Mesodermal cell (in vitro differentiated cells): ENCODE data around the gene ITGAX.
"Not testable (repeated sequence)": the region's sequence is repeated elsewhere in the genome, so short reads cannot be mapped to it uniquely, and the experiment has no call there.

ENCODE experiments used
- H3K27ac ChIP-seq: 2 replicates; pipeline ENCODE4 v1.7.0; 2013; ENCODE audit warnings: mild to moderate bottlenecking, low read depth, low read length, moderate library complexity; ENCODE audit not compliant: severe bottlenecking
- H3K36me3 ChIP-seq: 2 replicates; pipeline ENCODE4 v1.7.1; 2013; ENCODE audit warnings: mild to moderate bottlenecking, low read length, moderate library complexity; ENCODE audit not compliant: control insufficient read depth, insufficient read depth
- H3K4me1 ChIP-seq: one replicate; pipeline ENCODE4 v1.7.1; 2013; ENCODE audit warnings: mild to moderate bottlenecking, low read length; ENCODE audit not compliant: insufficient read depth, control insufficient read depth, poor library complexity, severe bottlenecking
- H3K4me3 ChIP-seq: 2 replicates; pipeline ENCODE4 v1.7.0; 2013; ENCODE audit warnings: low read length, control low read depth, mild to moderate bottlenecking; ENCODE audit not compliant: insufficient read depth, poor library complexity, severe bottlenecking; ENCODE audit errors: extremely low read depth
- H3K9me3 ChIP-seq: 2 replicates; pipeline ENCODE4 v1.7.1; 2013; ENCODE audit warnings: mild to moderate bottlenecking, low read length, moderate library complexity; ENCODE audit not compliant: control insufficient read depth
- WGBS, 2 experiments: methylation state at CpG; one replicate each; pipeline ENCODE4 v1.1.5; 2013; ENCODE audit warnings: missing lambda C conversion rate in 2 of 2; ENCODE audit not compliant: insufficient coverage in 2 of 2; 5-methylcytosine and 5-hydroxymethylcytosine counted together

Gene ITGAX

DNA sequence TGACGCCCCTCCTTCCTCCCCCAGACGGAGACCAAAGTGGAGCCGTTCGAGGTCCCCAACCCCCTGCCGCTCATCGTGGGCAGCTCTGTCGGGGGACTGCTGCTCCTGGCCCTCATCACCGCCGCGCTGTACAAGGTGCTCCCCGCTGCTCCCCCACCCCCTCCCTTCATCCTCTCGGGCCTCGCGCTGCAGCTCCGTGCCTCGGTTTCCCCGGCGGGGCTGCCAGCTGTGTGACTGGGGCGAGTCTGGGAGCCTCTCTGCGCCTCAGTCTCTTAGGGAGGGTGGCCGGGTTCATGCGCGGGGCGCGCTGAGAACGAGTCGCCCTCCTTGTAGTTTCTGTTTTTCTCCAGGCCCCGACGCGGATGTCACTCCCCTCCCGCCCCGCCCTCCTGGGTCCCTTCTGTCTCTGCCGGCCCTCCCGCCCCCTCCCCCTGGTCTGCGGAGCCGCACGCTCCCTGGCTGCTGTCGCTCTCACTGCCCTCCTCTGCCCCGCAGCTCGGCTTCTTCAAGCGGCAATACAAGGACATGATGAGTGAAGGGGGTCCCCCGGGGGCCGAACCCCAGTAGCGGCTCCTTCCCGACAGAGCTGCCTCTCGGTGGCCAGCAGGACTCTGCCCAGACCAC is 23.7 kb upstream of the ITGAX start:
- no peaks in the 10 kb centered on the region for H3K9me3 ChIP-seq
- H3K27ac ChIP-seq: no peak overlapping the region
- 61 to 71% methylated on average over 22 to 30 of the region's 46 CpGs for WGBS, 2 experiments
- no peak overlapping the region for H3K4me3 ChIP-seq
- no peaks in the 10 kb centered on the region for H3K36me3 ChIP-seq
- peaks cover 5% of the 10 kb centered on the region for H3K4me1 ChIP-seq

DNA sequence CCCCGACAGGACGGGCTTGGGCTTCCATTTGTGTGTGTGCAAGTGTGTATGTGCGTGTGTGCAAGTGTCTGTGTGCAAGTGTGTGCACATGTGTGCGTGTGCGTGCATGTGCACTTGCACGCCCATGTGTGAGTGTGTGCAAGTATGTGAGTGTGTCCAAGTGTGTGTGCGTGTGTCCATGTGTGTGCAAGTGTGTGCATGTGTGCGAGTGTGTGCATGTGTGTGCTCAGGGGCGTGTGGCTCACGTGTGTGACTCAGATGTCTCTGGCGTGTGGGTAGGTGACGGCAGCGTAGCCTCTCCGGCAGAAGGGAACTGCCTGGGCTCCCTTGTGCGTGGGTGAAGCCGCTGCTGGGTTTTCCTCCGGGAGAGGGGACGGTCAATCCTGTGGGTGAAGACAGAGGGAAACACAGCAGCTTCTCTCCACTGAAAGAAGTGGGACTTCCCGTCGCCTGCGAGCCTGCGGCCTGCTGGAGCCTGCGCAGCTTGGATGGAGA is 23.1 kb upstream of the ITGAX start:
- H3K4me1 ChIP-seq: peaks cover 5% of the 10 kb centered on the region
- no peaks in the 10 kb centered on the region for H3K36me3 ChIP-seq
- no peak overlapping the region for H3K27ac ChIP-seq
- 95 to 96% methylated on average over 22 to 23 of the region's 23 CpGs for WGBS, 2 experiments
- H3K9me3 ChIP-seq: no peaks in the 10 kb centered on the region
- no peak overlapping the region for H3K4me3 ChIP-seq

- peaks cover 5% of the 10 kb centered on the region for H3K4me1 ChIP-seq
- no CpG with 5 or more reads among the region's 4 CpGs for WGBS, 2 experiments
- no peaks in the 10 kb centered on the region for H3K36me3 ChIP-seq
Measured at GRCh38 chr16:31332544-31332943, 22.4 kb upstream of the ITGAX start.

GRCh38 chr16:31333686-31334649 is 21.0 kb upstream of the ITGAX start:
- no peak overlapping the region for H3K27ac ChIP-seq
- no peak overlapping the region for H3K4me3 ChIP-seq
- H3K36me3 ChIP-seq: no peaks in the 10 kb centered on the region
- H3K4me1 ChIP-seq: peaks cover 5% of the 10 kb centered on the region
- WGBS, 2 experiments: 29 to 79% methylated on average over 2 to 3 of the region's 5 CpGs
- H3K9me3 ChIP-seq: no peaks in the 10 kb centered on the region

More at GRCh38 chr16:31332544-31332943, 22.4 kb upstream of the ITGAX start:
- Histone ChIP-seq H3K27ac (no peak overlapping the region), H3K9me3 (no peaks in the 10 kb centered on the region), H3K4me3 (no peak overlapping the region)

DNA sequence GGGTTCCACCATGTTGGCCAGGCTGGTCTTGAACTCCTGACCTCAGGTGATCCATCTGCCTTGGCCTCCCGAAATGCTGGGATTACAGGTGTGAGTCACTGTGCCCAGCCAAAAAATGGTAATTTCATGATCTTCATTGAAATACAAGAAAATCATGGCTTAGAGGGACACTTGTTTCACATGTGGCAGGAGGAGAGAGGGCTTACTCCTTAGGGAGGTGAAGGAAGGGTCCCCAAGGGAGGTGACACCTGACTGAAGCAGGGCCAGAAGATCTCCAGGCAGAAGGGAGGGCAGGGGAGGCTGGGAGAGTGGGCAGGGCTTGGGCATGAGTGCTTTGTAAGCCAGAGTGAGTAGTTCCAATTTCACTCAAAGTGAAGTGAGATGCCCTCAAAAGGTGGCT is 20.0 kb upstream of the ITGAX start:
- H3K9me3 ChIP-seq: no peaks in the 10 kb centered on the region
- WGBS, 2 experiments: 88% methylated on average over 1 of the region's 1 CpG
- H3K4me3 ChIP-seq: no peak overlapping the region
- H3K27ac ChIP-seq: no peak overlapping the region
- H3K4me1 ChIP-seq: peaks cover 5% of the 10 kb centered on the region
- H3K36me3 ChIP-seq: no peaks in the 10 kb centered on the region

GRCh38 chr16:31335431-31335830 is 19.5 kb upstream of the ITGAX start:
- Histone ChIP-seq H3K27ac (no peak overlapping the region), H3K4me3 (no peak overlapping the region), H3K36me3 (no peaks in the 10 kb centered on the region), H3K4me1 (peaks cover 5% of the 10 kb centered on the region), H3K9me3 (no peaks in the 10 kb centered on the region)
- 85 to 97% methylated on average over 6 to 9 of the region's 9 CpGs for WGBS, 2 experiments

GRCh38 chr16:31338166-31338685 is 16.8 kb upstream of the ITGAX start:
- WGBS, 2 experiments: 89% methylated on average over 3 of the region's 4 CpGs; no CpG with 5 or more reads in 1 of the 2 experiments
- not testable (repeated sequence) for H3K36me3 ChIP-seq, H3K4me1 ChIP-seq, H3K9me3 ChIP-seq, H3K27ac ChIP-seq, H3K4me3 ChIP-seq

DNA sequence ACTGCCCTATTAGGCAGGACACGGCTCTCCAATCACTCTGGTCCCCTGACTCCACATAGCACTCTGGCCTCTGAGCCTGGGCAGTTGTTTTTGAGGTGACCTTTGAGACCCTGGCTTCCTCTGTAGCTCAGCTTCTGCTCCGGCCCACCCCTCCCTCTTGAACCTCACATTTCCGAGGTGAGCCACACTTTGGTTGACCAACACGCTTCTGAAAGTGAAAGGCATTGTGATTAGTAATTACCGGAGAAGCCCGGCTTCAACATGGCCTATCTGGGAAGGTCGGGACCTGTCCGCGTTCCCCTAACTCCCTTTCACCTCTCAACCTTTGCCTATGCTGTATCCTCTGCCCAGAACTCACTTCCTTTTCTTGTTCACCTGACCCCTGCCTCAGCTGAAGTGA is 10.3 kb upstream of the ITGAX start:
- Histone ChIP-seq H3K9me3 (no peaks in the 10 kb centered on the region), H3K27ac (no peak overlapping the region), H3K4me3 (no peak overlapping the region), H3K4me1 (no peaks in the 10 kb centered on the region), H3K36me3 (no peaks in the 10 kb centered on the region)
- 86 to 87% methylated on average over 7 to 8 of the region's 9 CpGs for WGBS, 2 experiments

DNA sequence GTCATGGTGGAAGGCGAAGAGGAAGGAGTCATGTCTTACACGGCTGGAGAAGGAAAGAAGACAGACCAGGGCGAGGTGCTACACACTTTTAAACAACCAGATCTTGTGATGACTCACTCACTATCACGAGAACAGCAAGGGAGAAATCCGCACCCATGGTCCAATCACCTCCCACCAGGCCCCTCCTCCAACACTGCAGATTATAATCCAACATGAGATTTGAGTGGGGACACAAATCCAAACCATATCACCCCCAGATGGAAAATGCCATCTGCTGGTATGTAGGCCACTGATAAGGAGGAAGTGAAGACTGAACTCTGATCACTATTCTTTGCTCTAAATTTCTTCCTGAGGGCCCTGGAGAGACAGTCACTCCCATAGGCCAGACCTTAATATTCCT is 7.5 kb upstream of the ITGAX start:
- H3K4me3 ChIP-seq: no peak overlapping the region
- WGBS, 2 experiments: 93 to 100% methylated on average over 2 of the region's 5 CpGs
- no peaks in the 10 kb centered on the region for H3K4me1 ChIP-seq
- no peaks in the 10 kb centered on the region for H3K36me3 ChIP-seq
- no peaks in the 10 kb centered on the region for H3K9me3 ChIP-seq
- H3K27ac ChIP-seq: no peak overlapping the region

- Histone ChIP-seq H3K36me3 (no peaks in the 10 kb centered on the region), H3K27ac (no peak overlapping the region)
- WGBS, 2 experiments: 47 to 64% methylated on average over 2 to 3 of the region's 3 CpGs
Measured at GRCh38 chr16:31348579-31348978, 6.4 kb upstream of the ITGAX start.

More at GRCh38 chr16:31348579-31348978, 6.4 kb upstream of the ITGAX start:
- Histone ChIP-seq H3K4me1 (no peaks in the 10 kb centered on the region), H3K4me3 (no peak overlapping the region), H3K9me3 (no peaks in the 10 kb centered on the region)
